GM12878 (cell line): ENCODE data around the gene MSL2. TPM values are rescaled to one million over a fixed set of nuclear protein-coding genes. Genes with fewer than 3 reads are reported as not detected.

Source experiments
- ATF7 ChIP-seq: fragments of 450-650 bp; IDR thresholded peaks from 2 replicates; pipeline ENCODE4 v1.6.1; 2016; ENCODE audit warnings: low read depth, mild to moderate bottlenecking
- BACH1 ChIP-seq: fragments of 450-650 bp; IDR thresholded peaks from 2 replicates; pipeline ENCODE4 v1.6.1; 2017; ENCODE audit warnings: mild to moderate bottlenecking, borderline replicate concordance
- BCL3 ChIP-seq: IDR thresholded peaks from 2 replicates; pipeline ENCODE4 v1.6.1; 2011; ENCODE audit warnings: borderline replicate concordance, low read depth, mild to moderate bottlenecking, moderate library complexity, low read length; ENCODE audit not compliant: insufficient read depth, poor library complexity, severe bottlenecking
- BHLHE40 ChIP-seq, 2 experiments: fragments of 450-650 bp in 1 of 2; IDR thresholded peaks; 2 replicates each; pipeline ENCODE4 v1.6.1; 2011 to 2017; ENCODE audit warnings: low read depth in 2 of 2, borderline replicate concordance in 1 of 2, improper control_type of control experiment in 1 of 2, low read length in 1 of 2, mild to moderate bottlenecking in 1 of 2
- CHD2 ChIP-seq: IDR thresholded peaks from 2 replicates; pipeline ENCODE4 v1.6.1; 2011; ENCODE audit warnings: low read depth, low read length, improper control_type of control experiment, borderline replicate concordance
- CREM ChIP-seq: IDR thresholded peaks from 2 replicates; pipeline ENCODE4 v1.6.1; 2014; ENCODE audit warnings: antibody characterized with exemption, low read depth
- E2F4 ChIP-seq: IDR thresholded peaks from 2 replicates; pipeline ENCODE4 v1.6.1; 2012; ENCODE audit warnings: low read depth, low read length, improper control_type of control experiment
- EGR1 ChIP-seq, 2 experiments: IDR thresholded peaks; 1 replicate in 1 of 2; 2 replicates in 1 of 2; pipeline ENCODE4 v1.6.1; 2011 to 2012; ENCODE audit warnings: low read depth in 2 of 2, low read length in 2 of 2, borderline replicate concordance in 1 of 2, mild to moderate bottlenecking in 1 of 2, moderate library complexity in 1 of 2
- HDAC2 ChIP-seq: fragments of 200-600 bp; sonication (generic); IDR thresholded peaks from 2 replicates; pipeline ENCODE4 v1.6.1; 2017
- IKZF1 ChIP-seq: fragments of 450-650 bp; conservative IDR thresholded peaks from 2 replicates; pipeline ENCODE4 v1.6.1; 2017; ENCODE audit warnings: antibody characterized with exemption, mild to moderate bottlenecking
- MEF2A ChIP-seq: IDR thresholded peaks from 2 replicates; pipeline ENCODE4 v1.6.1; 2011; ENCODE audit warnings: low read depth, mild to moderate bottlenecking, low read length, moderate library complexity; ENCODE audit not compliant: insufficient read depth
- MEF2B ChIP-seq: fragments of 450-650 bp; IDR thresholded peaks from 2 replicates; pipeline ENCODE4 v1.6.1; 2018; ENCODE audit warnings: mild to moderate bottlenecking, moderate library complexity; ENCODE audit not compliant: partially characterized antibody, poor library complexity, severe bottlenecking
- MXI1 ChIP-seq: fragments of 150-350 bp; IDR thresholded peaks from 2 replicates; pipeline ENCODE4 v1.6.1; 2011; ENCODE audit warnings: low read depth, mild to moderate bottlenecking, inconsistent platforms, low read length, improper control_type of control experiment
- PML ChIP-seq: IDR thresholded peaks from 2 replicates; pipeline ENCODE4 v1.6.1; 2012; ENCODE audit warnings: low read length, inconsistent platforms
- POLR2AphosphoS2 ChIP-seq: IDR thresholded peaks from 2 replicates; pipeline ENCODE4 v1.6.1; 2011; ENCODE audit warnings: low read depth, mild to moderate bottlenecking, low read length, improper control_type of control experiment, moderate library complexity
- POLR2AphosphoS5 ChIP-seq: IDR thresholded peaks from 2 replicates; pipeline ENCODE4 v1.6.1; 2011; ENCODE audit warnings: mild to moderate bottlenecking, low read length, inconsistent platforms
- RFX5 ChIP-seq: IDR thresholded peaks from 2 replicates; pipeline ENCODE4 v1.6.1; 2011; ENCODE audit warnings: low read depth, low read length, improper control_type of control experiment
- SMC3 ChIP-seq: IDR thresholded peaks from 2 replicates; pipeline ENCODE4 v1.6.1; 2011; ENCODE audit warnings: low read length, improper control_type of control experiment, borderline replicate concordance
- SP1 ChIP-seq: IDR thresholded peaks from one replicate; pipeline ENCODE4 v1.6.1; 2011; ENCODE audit warnings: low read depth, low read length
- TAF1 ChIP-seq: IDR thresholded peaks from 2 replicates; pipeline ENCODE4 v1.6.1; 2011; ENCODE audit warnings: mild to moderate bottlenecking, low read depth, low read length, borderline replicate concordance
- ZNF217 ChIP-seq: fragments of 450-650 bp; IDR thresholded peaks from 2 replicates; pipeline ENCODE4 v1.6.1; 2017; ENCODE audit warnings: antibody characterized with exemption, mild to moderate bottlenecking
- ZNF384 ChIP-seq: IDR thresholded peaks from 2 replicates; pipeline ENCODE4 v1.6.1; 2012; ENCODE audit warnings: low read depth, mild to moderate bottlenecking, low read length, improper control_type of control experiment, borderline replicate concordance
- ZNF592 ChIP-seq: fragments of 450-650 bp; IDR thresholded peaks from 2 replicates; pipeline ENCODE4 v1.6.1; 2017; ENCODE audit warnings: mild to moderate bottlenecking, moderate library complexity
- ZSCAN29 ChIP-seq: fragments of 450-650 bp; IDR thresholded peaks from 2 replicates; pipeline ENCODE4 v1.6.1; 2017; ENCODE audit warnings: mild to moderate bottlenecking, moderate library complexity
- polyA plus RNA-seq, 11 experiments: library from polyadenylated mRNA; depleted of rRNA in 4 of 11; unstranded in 6 of 11; stranded (reverse) in 5 of 11; fragments of >200 nt; fragmentation: Nextera tagmentation in 4 of 11; fragmentation: Illumina TruSeq in 1 of 11; extraction: Ambion mirVana in 4 of 11; extraction: Trizol in 1 of 11; gene quantifications; 1 replicate in 1 of 11; 2 replicates in 10 of 11; pipeline versions ENCODE4 v1.2.1 to v1.2.3, GENCODE V29; 2011 to 2016; ENCODE audit warnings: inconsistent platforms in 2 of 11, missing spikeins in 2 of 11, low read depth in 1 of 11
- total RNA-seq, 4 experiments: library from RNA; depleted of rRNA in 3 of 4; stranded (reverse); fragments of >200 nt in 3 of 4; fragmentation: Illumina TruSeq in 1 of 4; extraction: Trizol in 1 of 4; gene quantifications; 2 replicates each; pipeline versions ENCODE4 v1.2.1 to v1.2.3, GENCODE V29; 2013 to 2021

Gene MSL2
- total and polyA plus RNA-seq, 10 of the 15 experiments (the other 5 are each of a cell fraction or from before 2014, with no cell fraction given), result 3.5 to 31.7 (median 10.5) TPM

GRCh38 chr3:136194409-136195257 is 1.5 kb downstream of the MSL2 start (continued):
- TF ChIP-seq TAF1, result no peak; the same call in 1 of the 2 replicates
- 0 out of 3 replicates have a peak, but pooled peaks of 1 of the 2 experiments have one; percentile 31 for TF ChIP-seq EGR1 (IDR thresholded peaks at IDR 0.05; ENCODE audit: borderline replicate concordance in 1 of 2, low read depth in 2 of 2, low read length in 2 of 2)
- 0 out of 2 replicates have a peak, but pooled peaks have one; percentile 8 for TF ChIP-seq BACH1
- TF ChIP-seq SMC3, result no peak
- TF ChIP-seq ZNF592, result no peak
- no peak for TF ChIP-seq BCL3
- TF ChIP-seq CREM, result peak; percentile 44; the same call in 1 of the 2 replicates
- TF ChIP-seq PML, result peak; percentile 40; the same call in 1 of the 2 replicates
- no peak for TF ChIP-seq RFX5
- TF ChIP-seq ZNF384, result peak; percentile 93
- peak; percentile 88 to 89 for TF ChIP-seq BHLHE40 (IDR thresholded peaks at IDR 0.05; ENCODE audit: borderline replicate concordance in 1 of 2, low read depth in 2 of 2, low read length in 1 of 2)
- TF ChIP-seq ZSCAN29, result 0 out of 2 replicates have a peak, but pooled peaks have one; percentile 4
- TF ChIP-seq POLR2AphosphoS5, result 0 out of 2 replicates have a peak, but pooled peaks have one; percentile 43
- no peak for TF ChIP-seq SP1
- no peak for TF ChIP-seq HDAC2
- TF ChIP-seq E2F4, result 0 out of 2 replicates have a peak, but pooled peaks have one; percentile 49
- no peak for TF ChIP-seq POLR2AphosphoS2
- TF ChIP-seq ATF7, result peak; percentile 75
- TF ChIP-seq IKZF1, result peak; percentile 67; the same call in 1 of the 2 replicates
- no peak for TF ChIP-seq MEF2A
- TF ChIP-seq ZNF217, result no peak
- peak; percentile 49; the same call in 1 of the 2 replicates for TF ChIP-seq CHD2
- peak; percentile 44 for TF ChIP-seq MEF2B
- TF ChIP-seq MXI1, result peak; percentile 90
